CD4-positive, alpha-beta T cell (primary cell): Measurements from ENCODE around the gene MAST4. TPM values are rescaled to one million over a fixed set of nuclear protein-coding genes. Genes with fewer than 3 reads are reported as not detected.
"Not testable (repeated sequence)": the region's sequence is repeated elsewhere in the genome, so short reads cannot be mapped to it uniquely, and the experiment has no call there.

Source experiments
- ATAC-seq: fragments of 200-7000 bp; cut with Tn5 transposase; one replicate; pipeline ENCODE4 v1.10.0; 2022; ENCODE audit warnings: mild to moderate bottlenecking; ENCODE audit not compliant: poor library complexity
- CTCF ChIA-PET: fragments of 350-600 bp; sonication (Branson Sonifier 250); formaldehyde crosslinking; loops from one replicate; lab custom pipeline; 2021; ENCODE audit warnings: antibody characterized with exemption, inconsistent platforms; lab: Charles Lee
- POLR2A ChIA-PET: fragments of 350-600 bp; sonication (Branson Sonifier 250); formaldehyde crosslinking; loops from one replicate; lab custom pipeline; 2021; ENCODE audit warnings: antibody characterized with exemption, inconsistent platforms; lab: Charles Lee
- DNase-seq, 14 experiments: peaks; one replicate each; pipeline ENCODE4 v3.0.0-alpha.2; 2013 to 2020; ENCODE audit warnings: mixed read lengths in 2 of 14
- H3K27ac ChIP-seq, 2 donors: one replicate each; pipeline versions ENCODE4 v1.5.1 to v1.7.0; 2013; ENCODE audit warnings: low read length in 2 of 2, low read depth in 1 of 2, mild to moderate bottlenecking in 1 of 2
- H3K27me3 ChIP-seq, 2 experiments: 1 replicate in 1 of 2; 2 replicates in 1 of 2; pipeline versions ENCODE4 v1.6.1 to v1.7.0; 2013; ENCODE audit warnings: low read length in 2 of 2, control low read depth in 1 of 2, mild to moderate bottlenecking in 1 of 2, moderate library complexity in 1 of 2; ENCODE audit not compliant: insufficient read depth in 2 of 2, control insufficient read depth in 1 of 2
- H3K36me3 ChIP-seq: one replicate; pipeline ENCODE4 v1.6.1; 2013; ENCODE audit warnings: low read length, control low read depth; ENCODE audit not compliant: insufficient read depth
- H3K4me1 ChIP-seq: one replicate; pipeline ENCODE4 v1.6.1; 2013; ENCODE audit warnings: low read length, control low read depth; ENCODE audit not compliant: insufficient read depth
- H3K4me3 ChIP-seq: one replicate; pipeline ENCODE4 v1.5.1; 2013; ENCODE audit warnings: mild to moderate bottlenecking, low read length, moderate library complexity
- H3K9me3 ChIP-seq, 2 experiments: 1 replicate in 1 of 2; 2 replicates in 1 of 2; pipeline versions ENCODE4 v1.6.1 to v1.7.0; 2013; ENCODE audit warnings: low read length in 2 of 2, mild to moderate bottlenecking in 2 of 2, control low read depth in 1 of 2, moderate library complexity in 1 of 2; ENCODE audit not compliant: control insufficient read depth in 1 of 2, insufficient read depth in 1 of 2
- H3K27ac Mint-ChIP-seq: one replicate; pipeline ENCODE4 v1.8.0; 2020; ENCODE audit warnings: mixed read lengths
- H3K27me3 Mint-ChIP-seq: one replicate; pipeline ENCODE4 v1.8.0; 2021; ENCODE audit warnings: mixed read lengths
- H3K36me3 Mint-ChIP-seq: one replicate; pipeline ENCODE4 v1.8.0; 2021; ENCODE audit warnings: low read depth, mixed read lengths
- H3K4me1 Mint-ChIP-seq: one replicate; pipeline ENCODE4 v1.8.0; 2021; ENCODE audit warnings: low read depth, mixed read lengths
- H3K4me3 Mint-ChIP-seq: one replicate; pipeline ENCODE4 v1.8.0; 2020; ENCODE audit warnings: mild to moderate bottlenecking, mixed read lengths
- H3K9me3 Mint-ChIP-seq: one replicate; pipeline ENCODE4 v1.8.0; 2020; ENCODE audit warnings: mixed read lengths
- CTCF ChIP-seq: fragments of 200-600 bp; IDR thresholded peaks from one replicate; pipeline ENCODE4 v1.8.0; 2022; ENCODE audit warnings: antibody characterized with exemption, mild to moderate bottlenecking
- intact Hi-C, 2 experiments: fragments of 100-400 bp; cut with DNase I in 1 of 2; cut with micrococcal nuclease in 1 of 2; formaldehyde crosslinking; loops; one replicate each; pipeline versions ENCODE4 v1.15.1 to v1.9.0; 2023 to 2025; cut with DNase I, micrococcal nuclease
- total RNA-seq, 174 experiments: library from RNA in 2 of 174; stranded (reverse) in 2 of 174; gene quantifications; one replicate each; pipeline ENCODE4 v1.2.3 and lab custom pipeline; 2021 to 2026

MAST4 gene
- total RNA-seq, 2 experiments from 2014 or later = 21.3 to 21.6 TPM

DNA sequence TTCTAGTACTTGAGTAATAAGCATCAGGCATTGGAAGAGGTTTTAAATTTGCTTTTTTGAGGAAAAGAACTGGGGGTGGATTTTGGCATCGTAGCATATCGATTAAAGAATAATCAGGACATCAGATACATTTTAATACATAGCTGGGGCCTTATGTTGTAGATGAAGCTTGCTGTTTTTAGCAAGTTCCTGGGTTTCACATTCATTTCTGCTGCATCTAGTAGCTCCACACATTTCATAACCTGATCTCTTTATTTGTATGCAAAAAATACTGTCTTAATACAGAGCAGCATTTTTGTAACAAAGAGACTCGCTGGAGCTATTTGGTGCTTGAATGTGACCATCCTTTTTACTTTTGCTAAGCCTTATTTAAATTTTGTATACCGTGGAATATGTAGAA, 571.9 kb downstream of the MAST4 start:
- Histone ChIP-seq H3K36me3 (peaks cover 26% of the 10 kb centered on the region), H3K27ac (peak overlapping the region; percentile 21 to 54), H3K9me3 (peaks cover 0 to 20% of the 10 kb centered on the region in 2 experiments), H3K4me3 (no peak overlapping the region), H3K4me1 (peaks cover 55% of the 10 kb centered on the region), H3K27me3 (no peaks in the 10 kb centered on the region)
- POLR2A ChIA-PET = interaction anchor here (0.6 to 14.4 kb wide), 9 partner anchors 12 to 1088 kb away, joined by 3 to 275 read pairs (median 5); no protein-coding TSS in a partner anchor
- no peaks in the 10 kb centered on the region for H3K27me3 Mint-ChIP-seq
- CTCF ChIA-PET = interaction anchor here (1.5 to 6.0 kb wide), 2 partner anchors 9 to 39 kb away, joined by 3 to 74 read pairs; no protein-coding TSS in a partner anchor
- peaks cover 43% of the 10 kb centered on the region for H3K36me3 Mint-ChIP-seq
- H3K4me3 Mint-ChIP-seq = peak overlapping the region; percentile 62
- ATAC-seq (no peak), DNase-seq (no peak)
- intact Hi-C loops = loop anchor here in 1 of 2 experiments (10.0 kb wide), 2 partner anchors 163 to 1087 kb away; no protein-coding TSS in a partner anchor
- no peak for TF ChIP-seq CTCF
- H3K9me3 Mint-ChIP-seq = no peaks in the 10 kb centered on the region
- peaks cover 49% of the 10 kb centered on the region for H3K4me1 Mint-ChIP-seq
- peak overlapping the region; percentile 97 for H3K27ac Mint-ChIP-seq

DNA sequence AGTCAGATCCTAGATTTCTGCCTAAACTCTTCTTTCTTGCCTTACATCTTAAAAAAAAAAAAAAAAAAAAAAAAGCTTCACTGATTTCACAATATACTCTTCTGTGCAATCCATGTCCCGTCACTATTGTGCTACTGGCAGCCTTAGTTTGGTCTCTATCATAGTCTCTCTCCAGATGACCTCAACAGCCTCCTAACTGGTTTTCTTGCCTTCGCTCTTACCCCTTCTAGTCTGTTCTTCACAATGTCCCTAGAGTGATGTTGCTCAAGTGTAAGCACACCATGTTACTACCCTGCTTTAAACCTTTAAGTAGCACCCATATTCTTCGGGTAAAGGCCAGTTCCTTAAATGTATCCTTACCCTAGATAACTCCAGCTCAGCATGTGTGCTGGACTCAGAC, 574.6 kb downstream of the MAST4 start:
- DNase-seq (no peak), ATAC-seq (no peak)
- no peak overlapping the region for H3K27ac ChIP-seq
- peaks cover 34% of the 10 kb centered on the region for H3K4me1 Mint-ChIP-seq
- H3K9me3 Mint-ChIP-seq = no peaks in the 10 kb centered on the region
- no peak overlapping the region for H3K4me3 Mint-ChIP-seq
- H3K27me3 Mint-ChIP-seq = no peaks in the 10 kb centered on the region
- no peak overlapping the region for H3K4me3 ChIP-seq
- CTCF ChIA-PET = interaction anchor here (0.9 kb wide), 1 partner anchor 26 kb away, joined by 4 read pairs; the partner anchor contains the start of gene CD180
- H3K36me3 ChIP-seq = no peaks in the 10 kb centered on the region
- intact Hi-C loops = no loop called here
- H3K36me3 Mint-ChIP-seq = peaks cover 32% of the 10 kb centered on the region
- POLR2A ChIA-PET = interaction anchor here (14.4 kb wide), 1 partner anchor 35 kb away, joined by 275 read pairs; no protein-coding TSS in a partner anchor
- TF ChIP-seq CTCF = no peak
- no peaks in the 10 kb centered on the region for H3K27me3 ChIP-seq
- H3K9me3 ChIP-seq = no peaks in the 10 kb centered on the region
- H3K4me1 ChIP-seq = peaks cover 28% of the 10 kb centered on the region
- H3K27ac Mint-ChIP-seq = no peak overlapping the region

GRCh38 chr5:67173351-67173750, 577.2 kb downstream of the MAST4 start:
- CTCF ChIA-PET, H3K4me3 ChIP-seq, H3K4me3 Mint-ChIP-seq, H3K27me3 Mint-ChIP-seq, H3K27ac Mint-ChIP-seq, H3K4me1 ChIP-seq, ATAC-seq, DNase-seq, H3K27ac ChIP-seq, H3K36me3 ChIP-seq, POLR2A ChIA-PET, intact Hi-C loops, H3K27me3 ChIP-seq: not testable (repeated sequence)
- Mint-ChIP-seq H3K36me3 (peaks cover 30% of the 10 kb centered on the region), H3K9me3 (peaks cover 15% of the 10 kb centered on the region), H3K4me1 (peaks cover 20% of the 10 kb centered on the region)
- peaks cover 0 to 17% of the 10 kb centered on the region in 2 experiments for H3K9me3 ChIP-seq
